HG03342 (cell line): ENCODE measurements around the gene CCR8.
"Not testable (repeated sequence)": the region's sequence is repeated elsewhere in the genome, so short reads cannot be mapped to it uniquely, and the experiment has no call there.

ENCODE experiments used
- ATAC-seq: cut with Tn5 transposase; IDR thresholded peaks from one replicate; pipeline ENCODE4 v1.9.1; 2021; ENCODE audit warnings: mild to moderate bottlenecking, moderate library complexity; ENCODE audit not compliant: unreplicated experiment

The CCR8 gene

GRCh38 chr3:39346785-39347585, 17.5 kb downstream of the CCR8 start:
- peak; percentile 85 for ATAC-seq

DNA sequence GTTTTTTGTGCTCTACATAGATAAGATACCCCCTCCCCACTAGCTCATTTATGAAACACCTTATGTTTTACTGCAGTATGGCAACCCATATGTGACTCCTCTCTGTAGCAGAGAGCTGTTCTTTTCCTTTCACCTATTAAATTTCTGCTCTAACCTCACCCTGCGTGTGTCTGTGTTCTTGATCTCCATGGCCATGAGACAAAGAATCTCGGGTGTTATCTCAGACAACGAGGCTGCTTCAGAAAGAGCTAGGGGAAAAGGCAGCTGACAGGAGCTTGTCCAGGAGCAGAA, 18.0 kb downstream of the CCR8 start:
- no peak for ATAC-seq

DNA sequence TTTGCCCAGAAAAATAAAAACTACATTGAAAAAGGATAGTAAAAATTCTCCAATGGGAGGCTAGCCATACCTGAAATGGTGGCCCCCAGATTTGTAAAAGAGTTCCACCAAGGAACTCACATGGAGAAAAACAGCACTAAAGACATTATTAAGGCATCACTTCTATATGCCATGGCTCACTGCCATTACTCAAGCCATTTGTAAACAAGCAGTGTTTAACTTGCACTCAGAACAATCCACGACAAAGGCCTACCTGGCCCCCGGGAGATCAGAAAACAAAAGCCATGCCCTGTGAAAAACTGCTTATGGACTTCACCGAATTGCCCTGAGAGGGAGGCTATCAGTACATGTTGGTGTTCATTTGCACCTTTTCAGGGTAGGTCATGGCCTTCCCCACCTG, 19.6 kb downstream of the CCR8 start:
- no peak for ATAC-seq

GRCh38 chr3:39350714-39351113, 21.2 kb downstream of the CCR8 start:
- no peak for ATAC-seq

DNA sequence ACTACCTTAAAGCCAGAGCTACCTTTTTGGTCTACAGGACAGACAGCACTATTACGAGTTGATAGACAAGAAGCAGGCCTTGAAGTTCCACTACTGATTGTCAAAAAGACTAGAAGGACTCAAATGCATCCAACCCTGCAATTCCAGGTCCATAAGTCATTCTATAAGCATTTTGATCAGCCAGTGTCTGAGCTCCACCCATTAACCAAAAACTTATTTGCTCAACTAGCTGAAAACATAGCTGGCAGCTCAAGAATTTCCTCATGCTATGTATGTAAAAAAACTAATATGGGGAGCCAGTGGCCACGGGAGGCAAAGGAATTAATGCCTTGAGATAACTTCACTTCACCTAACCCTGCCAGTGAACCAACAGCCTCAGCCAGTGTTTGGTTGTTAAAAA, 21.6 kb downstream of the CCR8 start:
- not testable (repeated sequence) for ATAC-seq

DNA sequence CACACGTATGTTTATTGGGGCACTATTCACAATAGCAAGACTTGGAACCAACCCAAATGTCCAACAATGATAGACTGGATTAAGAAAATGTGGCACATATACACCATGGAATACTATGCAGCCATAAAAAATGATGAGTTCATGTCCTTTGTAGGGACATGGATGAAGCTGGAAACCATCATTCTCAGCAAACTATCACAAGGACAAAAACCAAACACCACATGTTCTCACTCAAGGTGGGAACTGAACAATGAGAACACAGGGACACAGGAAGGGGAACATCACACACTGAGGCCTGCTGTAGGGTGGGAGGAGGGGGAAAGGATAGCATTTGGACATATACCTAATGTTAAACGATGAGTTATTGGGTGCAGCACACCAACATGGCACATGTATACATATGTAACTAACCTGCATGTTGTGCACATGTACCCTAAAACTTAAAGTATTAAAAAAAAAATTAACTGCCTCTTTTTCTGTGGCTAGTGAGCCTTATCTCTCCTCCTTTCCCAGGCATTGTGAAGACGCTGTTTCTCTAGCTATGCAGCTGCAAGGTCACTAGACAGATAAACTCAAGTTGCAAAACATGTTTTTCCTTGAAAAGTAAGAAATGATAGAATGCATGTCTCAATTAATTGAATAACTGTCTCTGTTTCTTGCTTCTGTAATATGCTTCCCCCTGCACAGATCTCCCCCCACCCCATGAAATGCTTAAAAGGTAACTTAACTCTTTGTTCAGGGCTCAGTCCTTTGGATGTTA, 23.8 kb downstream of the CCR8 start:
- ATAC-seq = not testable (repeated sequence)

DNA sequence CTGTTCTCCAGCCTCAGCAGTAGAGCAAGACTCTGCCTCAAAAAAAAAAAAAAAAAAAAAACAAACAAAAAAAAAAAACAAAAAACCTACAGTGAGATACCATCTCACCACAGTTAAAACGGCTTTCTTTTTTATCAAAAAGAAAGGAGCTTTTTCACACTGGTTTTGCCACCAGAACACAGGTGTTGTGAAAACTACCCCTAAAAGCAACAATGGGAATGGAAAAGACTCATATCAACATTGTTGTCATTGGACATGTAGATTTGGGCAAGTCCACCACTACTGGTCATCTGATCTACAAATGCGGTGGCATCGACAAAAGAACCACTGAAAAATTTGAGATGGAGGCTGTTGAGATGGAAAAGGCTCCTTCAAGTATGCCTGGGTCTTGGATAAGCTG, 28.8 kb downstream of the CCR8 start:
- no peak for ATAC-seq

GRCh38 chr3:39361252-39361927, 31.9 kb downstream of the CCR8 start:
- no peak for ATAC-seq

GRCh38 chr3:39362192-39362591, 32.7 kb downstream of the CCR8 start:
- no peak for ATAC-seq

DNA sequence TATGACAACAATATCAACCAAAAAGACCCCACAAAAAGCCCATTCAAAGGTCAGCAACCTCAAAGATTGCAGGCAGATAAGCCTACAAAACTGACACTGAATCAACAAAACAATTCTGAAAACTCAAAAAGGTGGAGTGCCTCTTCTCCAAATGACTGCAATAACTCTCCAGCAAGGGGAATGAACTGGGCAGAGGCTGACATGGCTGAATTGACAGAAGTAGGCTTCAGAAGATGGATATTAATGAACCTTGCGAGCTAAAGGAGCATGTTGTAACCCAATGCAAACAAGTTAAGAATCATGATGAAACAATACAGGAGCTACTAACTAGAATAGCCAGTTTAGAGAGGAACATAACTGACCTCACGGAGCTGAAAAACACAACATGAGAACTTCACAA, 33.3 kb downstream of the CCR8 start:
- no peak for ATAC-seq

- ATAC-seq = not testable (repeated sequence)
These were observed 40.9 kb downstream of the CCR8 start for GRCh38 chr3:39370450-39370849.

- ATAC-seq = no peak
These were observed 43.3 kb downstream of the CCR8 start for GRCh38 chr3:39372833-39373232.

DNA sequence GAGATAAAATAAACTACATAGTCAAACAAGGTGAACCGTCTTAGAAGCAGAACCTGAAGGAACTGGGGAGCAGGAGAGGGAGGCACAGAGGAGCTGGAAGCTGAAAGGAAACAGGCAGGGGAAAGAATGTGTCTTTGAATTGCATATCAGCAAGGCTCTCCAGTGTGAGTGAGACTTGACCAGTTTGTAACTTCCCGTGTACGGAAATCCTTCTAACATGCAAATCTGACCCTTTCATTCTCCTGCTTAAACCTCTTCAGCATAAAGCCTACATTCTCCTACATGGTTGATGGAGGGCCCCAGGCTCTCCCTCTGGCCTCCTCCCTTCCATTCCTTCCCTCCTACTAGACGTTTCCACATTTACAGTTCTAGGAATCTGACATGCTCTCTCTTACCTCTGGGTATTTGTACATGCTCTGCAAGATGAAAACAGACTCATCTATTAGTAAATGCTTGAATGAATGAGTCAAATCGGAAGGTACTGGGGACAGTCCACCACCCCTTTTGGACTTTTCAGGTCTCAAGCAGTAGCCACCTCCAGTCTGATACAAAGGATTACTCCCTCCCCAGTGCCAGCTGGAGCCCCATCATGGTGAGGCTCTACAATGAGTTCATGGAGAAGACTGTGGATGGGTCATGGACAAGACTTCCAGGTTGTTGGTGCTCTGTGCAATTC, 47.6 kb downstream of the CCR8 start:
- no peak for ATAC-seq

DNA sequence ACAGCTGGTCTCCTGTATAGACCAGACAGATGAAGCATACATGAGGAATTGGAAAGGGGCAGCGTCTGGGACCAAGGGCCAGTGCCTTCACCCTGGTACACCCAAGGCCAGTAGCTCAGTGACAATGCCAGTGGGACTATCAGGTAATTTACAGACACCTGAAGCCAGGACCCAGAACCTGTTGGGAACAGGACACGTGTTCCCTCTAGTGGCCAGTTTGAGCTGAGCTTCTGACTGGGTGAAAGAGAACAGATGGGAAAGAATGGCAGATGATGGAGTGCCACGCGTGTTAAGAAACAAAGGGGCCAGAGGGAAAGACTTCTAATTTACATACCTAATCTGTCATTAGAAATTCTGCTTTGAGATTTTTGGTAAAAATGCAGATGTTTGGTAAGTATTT, 48.6 kb downstream of the CCR8 start:
- peak; percentile 86 for ATAC-seq

- ATAC-seq = no peak
These were observed 49.7 kb downstream of the CCR8 start for GRCh38 chr3:39378957-39379777.

GRCh38 chr3:39379778-39380155, 50.3 kb downstream of the CCR8 start:
- no peak for ATAC-seq

DNA sequence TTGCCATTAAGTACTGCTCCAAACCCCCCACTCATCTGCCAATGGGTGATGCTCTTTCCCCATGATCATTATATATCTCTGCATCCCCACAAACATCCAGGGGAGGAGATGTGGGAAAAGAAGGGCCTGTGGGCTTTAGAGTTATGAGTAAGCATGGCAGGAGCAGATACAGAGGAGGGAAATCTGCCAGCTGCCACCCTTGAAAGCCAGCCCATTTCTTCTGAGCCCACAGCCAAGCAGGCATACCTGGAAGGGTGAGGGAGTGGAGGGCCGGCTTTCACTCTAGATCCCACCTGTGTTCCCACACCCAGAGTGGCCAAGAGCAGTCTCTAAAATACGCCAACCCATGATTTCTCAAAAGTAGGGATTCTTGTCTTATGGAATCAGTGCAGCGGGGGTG, 51.9 kb downstream of the CCR8 start:
- ATAC-seq = no peak
